Hematopoietic multipotent progenitor cell treated with erythropoietin and hydrocortisone succinate and interleukin-3 and kit ligand, for 17 days (in vitro differentiated cells): ENCODE measurements around the gene STK32B.

ENCODE experiments used
- DNase-seq: peaks from one replicate; pipeline ENCODE4 v3.0.0-alpha.2; 2015; ENCODE audit warnings: low spot score

Gene STK32B

GRCh38 chr4:5532100-5532499, 480.8 kb downstream of the STK32B start:
- no peak for DNase-seq

GRCh38 chr4:5539584-5539983, 488.3 kb downstream of the STK32B start:
- no peak for DNase-seq

- no peak for DNase-seq
These were observed 489.9 kb downstream of the STK32B start for GRCh38 chr4:5541169-5541568.

- no peak for DNase-seq
These were observed 492.4 kb downstream of the STK32B start for GRCh38 chr4:5543681-5544080.

GRCh38 chr4:5544762-5545161, 493.5 kb downstream of the STK32B start:
- DNase-seq = no peak

- no peak for DNase-seq
These were observed 494.0 kb downstream of the STK32B start for GRCh38 chr4:5545271-5545670.

GRCh38 chr4:5547651-5548249, 496.5 kb downstream of the STK32B start:
- no peak for DNase-seq
